HG03045 (cell line): Measurements from ENCODE around the gene EVPL.
A peak's percentile ranks its signal among the peaks of the same experiment; 100 is the strongest.
"Not testable (repeated sequence)": the region's sequence is repeated elsewhere in the genome, so short reads cannot be mapped to it uniquely, and the experiment has no call there.

ENCODE experiments used
- ATAC-seq: cut with Tn5 transposase; IDR thresholded peaks from one replicate; pipeline ENCODE4 v1.9.1; 2021; ENCODE audit warnings: mild to moderate bottlenecking, moderate library complexity; ENCODE audit not compliant: unreplicated experiment

The EVPL gene

GRCh38 chr17:76000755-76001521 lies 26.2 kb downstream of the EVPL start, which contains the start of gene CDK3:
Gene CDK3 (plus strand): TSS chr17:76000855. CDS start chr17:76001426, 571 bp downstream.
- no peak for ATAC-seq

DNA sequence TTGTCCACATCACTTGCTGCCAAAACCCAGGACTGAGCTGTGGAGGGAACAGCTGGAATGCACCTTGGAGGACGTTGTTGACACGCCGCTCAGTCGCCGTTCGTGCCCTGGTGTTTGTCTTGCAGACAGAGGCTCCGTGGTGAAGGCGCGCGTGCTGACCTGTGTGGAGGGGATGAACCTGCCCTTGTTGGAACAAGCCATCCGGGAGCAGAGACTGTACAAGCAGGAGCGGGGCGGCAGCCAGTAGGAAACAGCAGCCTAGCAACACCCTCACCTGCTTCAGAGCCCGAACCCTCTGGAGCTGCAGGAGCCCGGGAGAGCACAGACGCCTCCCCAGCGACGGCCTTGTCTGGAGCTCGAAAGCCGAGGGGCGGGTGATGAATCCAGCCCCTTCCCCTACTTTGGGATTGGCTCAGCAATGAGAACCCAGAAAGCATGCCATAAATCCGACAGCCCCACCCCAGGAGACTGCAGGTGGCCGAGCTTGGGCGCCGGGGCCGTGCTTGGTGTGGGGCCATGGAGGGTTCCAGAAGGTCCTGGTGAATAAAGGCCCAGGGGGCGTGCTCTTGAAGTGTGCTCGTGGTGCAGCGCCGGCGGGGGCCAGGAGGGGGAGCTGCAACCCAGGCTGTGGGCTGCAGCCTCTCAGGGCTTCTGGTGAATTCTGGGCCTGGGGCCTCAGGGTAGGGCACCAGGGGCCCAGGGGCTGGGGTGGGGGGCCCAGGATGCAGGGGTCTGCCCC lies 26.9 kb downstream of the EVPL start:
- ATAC-seq: no peak

DNA sequence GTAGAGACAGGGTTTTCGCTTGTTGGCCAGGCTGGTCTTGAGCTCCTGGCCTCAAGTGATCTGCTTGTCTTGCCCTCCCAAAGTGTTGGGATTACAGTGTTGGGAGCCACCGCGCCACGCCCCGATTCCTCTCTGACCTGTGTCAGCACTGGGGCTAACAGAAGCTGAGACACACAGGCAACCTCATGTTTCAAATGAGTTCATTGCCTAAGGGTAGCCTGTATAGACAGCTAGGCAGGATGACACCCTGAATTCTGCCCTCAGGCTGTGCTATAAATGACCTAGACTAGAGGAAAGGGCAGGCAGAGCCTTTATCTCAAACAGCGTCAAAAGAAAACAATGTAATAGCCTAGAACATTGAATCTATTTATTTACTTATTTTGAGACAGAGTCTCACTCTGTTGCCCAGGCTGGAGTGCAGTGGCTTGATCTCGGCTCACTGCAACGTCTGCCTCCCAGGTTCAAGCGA lies 28.7 kb downstream of the EVPL start:
- ATAC-seq: no peak

DNA sequence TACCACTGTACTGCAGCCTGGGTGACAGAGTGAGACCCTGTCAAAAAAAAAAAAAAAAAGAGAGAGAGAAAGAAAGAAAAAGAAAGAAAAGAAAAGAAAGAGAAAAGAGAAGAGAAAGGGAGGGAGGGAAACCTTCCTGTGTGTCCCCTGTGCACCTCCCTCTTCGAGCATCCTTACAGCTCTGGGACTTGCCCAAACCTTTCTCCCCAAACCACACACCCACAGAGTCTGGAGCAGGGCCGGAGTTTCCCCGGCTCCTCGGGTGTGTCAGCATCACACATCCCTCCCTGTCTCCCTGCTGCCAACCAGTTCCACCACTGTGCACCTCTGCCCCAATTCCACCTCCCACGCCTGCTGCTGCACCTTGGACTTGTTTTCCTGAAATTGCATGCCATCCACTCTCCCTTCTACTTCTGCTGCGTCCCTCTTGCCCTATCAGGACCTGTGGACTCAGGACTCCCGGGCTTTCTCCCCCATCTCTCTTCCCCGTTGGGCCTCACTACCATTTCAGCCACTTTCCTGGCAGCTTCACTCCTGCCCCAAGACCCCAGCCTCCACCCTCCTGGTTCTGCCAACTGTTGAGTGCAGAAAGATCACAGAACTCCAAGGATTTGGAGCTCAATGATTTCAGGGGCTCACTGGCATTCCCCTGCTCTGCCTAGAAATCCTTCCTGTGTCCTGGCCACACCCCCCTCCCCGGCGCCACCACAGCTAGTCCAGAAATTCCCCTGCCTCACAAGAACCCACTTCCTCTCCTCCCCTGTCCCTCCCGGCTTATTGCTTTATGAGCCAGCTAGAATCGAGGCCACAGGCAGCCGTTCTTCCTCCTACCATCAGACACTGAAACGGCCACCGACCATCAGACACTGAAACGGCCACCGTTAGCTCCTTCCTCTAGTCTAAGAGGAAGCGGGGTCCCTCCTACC lies 30.2 kb downstream of the EVPL start:
- ATAC-seq: no peak

DNA sequence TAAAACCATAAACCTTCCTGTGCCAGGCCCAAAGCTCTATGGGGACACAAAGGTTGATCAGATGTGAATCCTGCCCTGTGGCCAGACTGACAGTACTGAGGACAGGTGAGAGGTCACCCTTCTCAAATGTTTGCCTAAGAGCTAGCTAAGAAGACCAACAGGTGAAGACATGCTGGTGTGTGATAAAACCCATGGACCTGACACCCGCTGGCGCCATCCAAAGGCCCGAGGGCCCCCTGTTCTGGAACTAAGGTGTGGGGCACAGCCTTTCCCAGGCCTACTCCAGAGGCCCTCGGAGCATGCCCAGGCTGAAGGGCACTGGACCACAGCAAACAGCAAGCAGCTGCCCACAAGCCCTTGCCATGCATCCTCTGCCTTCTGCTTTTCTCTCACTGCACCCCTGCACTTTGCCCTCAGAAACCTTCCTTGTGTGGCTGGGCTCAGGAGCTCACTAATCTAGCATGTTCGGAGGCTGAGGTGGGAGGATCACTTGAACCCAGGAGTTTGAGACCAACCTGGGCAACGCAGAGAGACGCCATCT lies 31.7 kb downstream of the EVPL start:
- no peak for ATAC-seq

GRCh38 chr17:75994802-75995370 lies 32.2 kb downstream of the EVPL start:
- no peak for ATAC-seq

- no peak for ATAC-seq
Measured at GRCh38 chr17:75991396-75991795, 35.7 kb downstream of the EVPL start.

DNA sequence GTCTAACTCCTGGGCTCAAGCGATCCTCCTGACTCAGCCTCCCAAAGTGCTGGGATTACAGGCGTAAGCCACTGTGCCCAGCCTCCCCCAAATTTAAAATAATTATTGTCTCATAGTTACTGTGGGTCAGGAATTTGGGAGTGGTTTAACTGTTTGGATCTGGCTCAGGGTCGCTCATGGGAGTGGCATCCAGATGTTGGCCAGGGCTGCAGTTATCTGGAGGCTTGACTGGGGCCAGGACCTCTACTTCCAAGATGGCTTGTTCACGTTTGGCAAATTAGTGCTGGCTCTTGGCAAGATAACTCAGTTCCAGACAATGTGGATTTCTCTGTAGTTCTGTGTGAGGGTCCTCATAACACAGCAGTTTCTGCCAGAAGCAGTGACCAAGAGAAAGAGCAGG lies 40.1 kb downstream of the EVPL start:
- ATAC-seq: no peak

- no peak for ATAC-seq
Measured at GRCh38 chr17:75985986-75986385, 41.1 kb downstream of the EVPL start.

DNA sequence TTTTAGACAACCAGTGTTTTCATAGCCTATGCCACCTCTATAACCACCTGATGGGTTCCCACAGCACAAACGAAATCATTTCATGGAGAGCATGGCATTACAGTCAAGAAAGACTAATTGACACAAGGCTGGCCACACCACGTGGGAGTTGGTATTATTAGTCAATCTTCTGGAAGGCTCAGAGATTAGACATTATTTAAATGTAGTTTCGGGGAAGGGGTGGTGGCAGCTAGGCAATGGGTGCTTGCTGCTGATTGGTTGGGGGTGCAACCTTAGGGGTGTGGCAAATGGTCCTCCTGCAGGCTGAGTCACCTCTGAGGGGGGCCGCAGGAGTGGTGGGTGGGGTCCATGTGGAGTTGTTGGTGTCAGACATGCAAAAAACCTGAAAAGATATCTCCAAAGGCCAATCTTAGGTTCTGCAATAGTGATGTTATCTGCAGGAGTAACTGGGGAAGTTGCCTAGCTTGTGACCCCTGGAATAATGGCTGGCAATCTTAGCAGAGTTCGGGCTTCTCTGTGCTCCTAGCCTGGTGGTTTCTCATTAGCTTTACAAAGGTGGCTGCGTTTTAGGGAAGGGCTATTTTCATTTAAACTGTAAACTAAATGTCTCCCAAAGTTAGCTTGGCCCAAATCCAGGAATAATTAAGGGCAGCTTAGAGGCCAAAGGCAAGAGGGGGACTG lies 43.5 kb downstream of the EVPL start:
- no peak for ATAC-seq

DNA sequence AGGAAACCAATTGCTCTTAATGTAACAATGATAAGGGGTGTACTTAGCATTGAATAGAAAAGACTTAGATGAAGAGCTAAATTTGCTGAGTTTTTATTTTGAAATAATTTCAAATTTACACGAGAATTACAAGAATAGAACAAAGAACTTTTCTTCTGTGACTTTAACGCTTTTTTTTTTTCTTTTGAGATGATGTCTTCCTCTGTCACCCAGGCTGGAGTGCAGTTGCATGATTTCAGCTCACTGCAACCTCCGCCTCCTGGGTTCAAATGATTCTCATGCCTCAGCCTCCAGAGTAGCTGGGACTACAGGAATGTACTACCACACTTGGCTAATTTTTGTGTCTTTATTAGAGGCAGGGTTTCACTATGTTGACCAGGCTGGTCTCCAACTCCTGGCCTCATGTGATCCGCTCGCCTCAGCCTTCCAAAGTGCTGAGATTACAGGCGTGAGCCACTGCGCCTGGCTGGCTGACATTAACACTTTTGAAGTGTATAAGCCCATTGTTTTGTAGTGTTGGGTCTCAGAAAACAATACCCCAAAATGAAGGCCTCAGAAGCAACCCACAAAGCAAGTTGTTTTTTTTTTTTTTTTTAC lies 46.0 kb downstream of the EVPL start:
- ATAC-seq: no peak

DNA sequence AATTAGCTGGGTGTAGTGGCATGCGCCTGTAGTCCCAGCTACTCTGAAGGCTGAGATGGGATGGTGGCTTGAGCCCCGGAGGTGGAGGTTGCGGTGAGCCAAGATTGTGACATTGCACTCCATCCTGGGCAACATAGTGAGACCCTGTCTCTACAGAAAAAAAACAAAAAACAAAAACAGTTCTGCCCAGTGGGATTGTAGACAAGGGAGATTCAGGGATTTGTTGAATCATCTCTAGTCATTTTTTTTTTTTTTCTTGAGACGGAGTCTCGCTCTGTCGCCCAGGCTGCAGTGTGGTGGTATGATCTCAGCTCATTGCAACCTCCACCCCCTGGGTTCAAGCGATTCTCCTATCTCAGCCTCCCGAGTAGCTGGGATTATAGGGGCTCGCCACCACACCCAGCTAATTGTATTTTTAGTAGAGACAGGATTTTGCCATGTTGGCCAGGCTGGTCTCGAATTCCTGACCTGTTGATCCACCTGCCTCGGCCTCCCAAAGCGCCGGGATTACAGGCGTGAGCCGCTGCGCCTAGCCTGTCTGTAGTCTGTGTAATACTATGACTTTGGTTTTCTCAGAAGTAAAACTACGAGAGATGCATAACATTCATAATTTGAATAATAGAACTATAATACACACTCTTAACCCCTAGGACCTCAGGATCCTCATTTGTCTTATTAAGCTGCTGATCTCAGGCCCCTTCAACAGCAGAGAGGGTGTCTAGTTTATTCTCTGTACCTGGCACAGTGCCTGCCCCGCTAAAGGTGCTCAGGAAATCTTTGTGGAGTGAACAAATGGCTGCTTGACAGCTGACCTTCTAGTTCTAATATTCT lies 46.7 kb downstream of the EVPL start:
- no peak for ATAC-seq

GRCh38 chr17:75979705-75980187 lies 47.4 kb downstream of the EVPL start:
- ATAC-seq: no peak

- peak; percentile 87 for ATAC-seq
Measured at GRCh38 chr17:75978938-75979704, 48.0 kb downstream of the EVPL start, which contains the start of the genes ACOX1 and TEN1. Gene ACOX1 (minus strand): TSS chr17:75979166. CDS start chr17:75979073, 93 bp downstream. Gene TEN1 (plus strand): TSS chr17:75979240. CDS start chr17:75986193, 6,953 bp downstream.

DNA sequence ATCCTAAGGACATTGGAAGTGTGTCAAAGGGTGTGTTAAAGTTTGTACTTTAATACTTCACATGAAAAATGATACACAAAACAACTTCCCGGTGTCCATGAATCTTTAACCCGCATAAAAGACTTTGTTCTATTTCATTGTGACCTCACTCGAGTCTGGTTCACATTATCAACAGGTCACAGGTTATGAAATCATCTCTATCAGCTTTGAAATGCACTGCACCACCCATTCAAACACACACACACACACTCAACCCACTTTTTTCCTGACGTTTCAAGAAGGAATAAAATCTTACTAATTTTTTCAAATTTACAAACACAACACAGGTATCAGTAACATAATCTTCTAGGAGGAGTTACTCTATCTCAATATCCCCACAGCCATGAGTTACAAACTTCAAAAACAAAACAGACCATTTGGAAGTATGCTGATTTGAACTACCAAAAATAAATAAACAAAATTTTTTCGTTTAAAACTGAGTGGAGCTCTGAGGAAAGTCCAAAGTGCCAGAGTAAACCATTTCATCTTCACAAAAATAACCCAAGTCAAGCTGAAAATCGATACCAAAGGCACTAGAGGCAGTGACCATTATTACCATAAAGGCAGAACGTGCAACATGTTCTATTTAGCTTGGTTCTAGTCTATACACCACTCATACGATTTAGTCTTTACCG lies 50.8 kb downstream of the EVPL start:
- no peak for ATAC-seq

GRCh38 chr17:75975757-75976174 lies 51.3 kb downstream of the EVPL start:
- ATAC-seq: no peak

- ATAC-seq: not testable (repeated sequence)
Measured at GRCh38 chr17:75975187-75975586, 51.9 kb downstream of the EVPL start.
